Measurements from ENCODE around the gene TUG1. TPM values are rescaled to one million over a fixed set of nuclear protein-coding genes. Genes with fewer than 3 reads are reported as not detected.

TUG1 gene
- 32.7 TPM for total RNA-seq
- long read RNA-seq, full-length matches to known transcripts: 4 of 18 reads
- long read RNA-seq, partial matches to known transcripts: 0 of 18 reads
- long read RNA-seq, other reads (novel, unspliced or antisense): 14 of 18 reads

- ATAC-seq: peak; percentile 98
- peak; percentile 99 for DNase-seq
- intact Hi-C loops (cut with micrococcal nuclease): no loop called here
Observed at GRCh38 chr22:30968924-30969531, at the start of gene TUG1. TUG1 (plus strand) TSS chr22:30969265.

- no peak for DNase-seq
- no peak for ATAC-seq
Observed at GRCh38 chr22:30919973-30920372, 49.1 kb upstream of the TUG1 start.

GRCh38 chr22:30920407-30920806 is 48.7 kb upstream of the TUG1 start:
- ATAC-seq (peak; percentile 70), DNase-seq (peak; percentile 91)
- intact Hi-C loops (cut with micrococcal nuclease): loop anchor here (5.0 kb wide), 1 partner anchor 158 kb away; no protein-coding TSS in a partner anchor

More at GRCh38 chr22:30919973-30920372, 49.1 kb upstream of the TUG1 start:
- intact Hi-C loops (cut with micrococcal nuclease): loop anchor here (5.0 kb wide), 1 partner anchor 158 kb away; no protein-coding TSS in a partner anchor

- ATAC-seq (no peak), DNase-seq (no peak)
- intact Hi-C loops (cut with micrococcal nuclease): loop anchor here (5.0 kb wide), 1 partner anchor 159 kb away; no protein-coding TSS in a partner anchor
Observed at GRCh38 chr22:30921108-30921507, 48.0 kb upstream of the TUG1 start.

GRCh38 chr22:30922151-30922611 is 46.9 kb upstream of the TUG1 start:
- intact Hi-C loops (cut with micrococcal nuclease): loop anchor here (5.0 kb wide), 1 partner anchor 160 kb away; no protein-coding TSS in a partner anchor
- ATAC-seq (peak; percentile 68), DNase-seq (peak; percentile 79)

- DNase-seq (no peak), ATAC-seq (no peak)
- intact Hi-C loops (cut with micrococcal nuclease): loop anchor here (5.0 kb wide), 1 partner anchor 161 kb away; no protein-coding TSS in a partner anchor
Observed at GRCh38 chr22:30923168-30923900, 45.7 kb upstream of the TUG1 start.

- intact Hi-C loops (cut with micrococcal nuclease): no loop called here
- no peak for DNase-seq
- no peak for ATAC-seq
Observed at GRCh38 chr22:30925667-30926066, 43.4 kb upstream of the TUG1 start.

- ATAC-seq: no peak
- no peak for DNase-seq
- intact Hi-C loops (cut with micrococcal nuclease): no loop called here
Observed at GRCh38 chr22:30926706-30927105, 42.4 kb upstream of the TUG1 start.

GRCh38 chr22:30927806-30928205 is 41.3 kb upstream of the TUG1 start:
- no peak for ATAC-seq
- intact Hi-C loops (cut with micrococcal nuclease): no loop called here
- DNase-seq: no peak

GRCh38 chr22:30928401-30928800 is 40.7 kb upstream of the TUG1 start:
- ATAC-seq (no peak), DNase-seq (no peak)
- intact Hi-C loops (cut with micrococcal nuclease): no loop called here

GRCh38 chr22:30930228-30930627 is 38.8 kb upstream of the TUG1 start:
- intact Hi-C loops (cut with micrococcal nuclease): no loop called here
- ATAC-seq (no peak), DNase-seq (no peak)

GRCh38 chr22:30931541-30932300 is 37.3 kb upstream of the TUG1 start:
- intact Hi-C loops (cut with micrococcal nuclease): no loop called here
- ATAC-seq: no peak
- no peak for DNase-seq

GRCh38 chr22:30932661-30933060 is 36.4 kb upstream of the TUG1 start:
- ATAC-seq (no peak), DNase-seq (no peak)
- intact Hi-C loops (cut with micrococcal nuclease): no loop called here

GRCh38 chr22:30933457-30933856 is 35.6 kb upstream of the TUG1 start:
- DNase-seq (no peak), ATAC-seq (no peak)
- intact Hi-C loops (cut with micrococcal nuclease): no loop called here

GRCh38 chr22:30934053-30934452 is 35.0 kb upstream of the TUG1 start:
- intact Hi-C loops (cut with micrococcal nuclease): no loop called here
- ATAC-seq (no peak), DNase-seq (no peak)

GRCh38 chr22:30940685-30941362 is 28.2 kb upstream of the TUG1 start:
- ATAC-seq: no peak
- intact Hi-C loops (cut with micrococcal nuclease): no loop called here

GRCh38 chr22:30941363-30941740 is 27.7 kb upstream of the TUG1 start:
- ATAC-seq (no peak), DNase-seq (no peak)
- intact Hi-C loops (cut with micrococcal nuclease): no loop called here

More at GRCh38 chr22:30940685-30941362, 28.2 kb upstream of the TUG1 start:
- no peak for DNase-seq

- ATAC-seq (no peak), DNase-seq (no peak)
- intact Hi-C loops (cut with micrococcal nuclease): no loop called here
Observed at GRCh38 chr22:30943368-30943767, 25.7 kb upstream of the TUG1 start.

- no peak for ATAC-seq
- intact Hi-C loops (cut with micrococcal nuclease): loop anchor here (5.0 kb wide), 2 partner anchors 137 to 202 kb away; partner anchors contain the start of gene SMTN
- DNase-seq: no peak
Observed at GRCh38 chr22:30944986-30945385, 24.1 kb upstream of the TUG1 start.
